Ishikawa (cell line): ENCODE data around the gene KPNA2.
"Not testable (repeated sequence)": the region's sequence is repeated elsewhere in the genome, so short reads cannot be mapped to it uniquely, and the experiment has no call there.

Experiments
- CEBPB ChIP-seq: IDR thresholded peaks from 2 replicates; pipeline ENCODE4 v1.6.1; 2012
- CREB1 ChIP-seq: IDR thresholded peaks from 2 replicates; pipeline ENCODE4 v1.6.1; 2012; ENCODE audit warnings: low read depth
- EGR1 ChIP-seq: IDR thresholded peaks from 2 replicates; pipeline ENCODE4 v1.6.1; 2012
- EP300 ChIP-seq: IDR thresholded peaks from 2 replicates; pipeline ENCODE4 v1.6.1; 2012; ENCODE audit warnings: borderline replicate concordance
- FOXM1 ChIP-seq: IDR thresholded peaks from 2 replicates; pipeline ENCODE4 v1.6.1; 2012; ENCODE audit warnings: low read depth, borderline replicate concordance
- MAX ChIP-seq: IDR thresholded peaks from 2 replicates; pipeline ENCODE4 v1.6.1; 2012
- NFIC ChIP-seq: IDR thresholded peaks from 2 replicates; pipeline ENCODE4 v1.6.1; 2012
- RAD21 ChIP-seq: IDR thresholded peaks from 2 replicates; pipeline ENCODE4 v1.6.1; 2012; ENCODE audit warnings: low read depth
- TAF1 ChIP-seq: IDR thresholded peaks from 2 replicates; pipeline ENCODE4 v1.6.1; 2012; ENCODE audit warnings: low read depth, mild to moderate bottlenecking
- TCF12 ChIP-seq: IDR thresholded peaks from 2 replicates; pipeline ENCODE4 v1.6.1; 2012; ENCODE audit warnings: low read depth
- TEAD4 ChIP-seq: IDR thresholded peaks from 2 replicates; pipeline ENCODE4 v1.6.1; 2012
- USF1 ChIP-seq: IDR thresholded peaks from 2 replicates; pipeline ENCODE4 v1.6.1; 2012
- YY1 ChIP-seq: IDR thresholded peaks from 2 replicates; pipeline ENCODE4 v1.6.1; 2012; ENCODE audit warnings: low read depth
- ZBTB7A ChIP-seq: IDR thresholded peaks from 2 replicates; pipeline ENCODE4 v1.6.1; 2012; ENCODE audit warnings: low read depth
- TF ChIP-seq, protein P1 (sequence below): IDR thresholded peaks from 2 replicates; pipeline ENCODE4 v1.6.1; 2012; ENCODE audit warnings: low read depth, mild to moderate bottlenecking

The KPNA2 gene

GRCh38 chr17:67993153-67993997 is 42.2 kb upstream of the KPNA2 start:
- no peak for TF ChIP-seq FOXM1
- TF ChIP-seq TAF1: 0 out of 2 replicates have a peak, but pooled peaks have one; percentile 41

- TF ChIP-seq MAX (peak; percentile 40), EP300 (no peak)
Observed at GRCh38 chr17:67993998-67994361, 41.6 kb upstream of the KPNA2 start.

DNA sequence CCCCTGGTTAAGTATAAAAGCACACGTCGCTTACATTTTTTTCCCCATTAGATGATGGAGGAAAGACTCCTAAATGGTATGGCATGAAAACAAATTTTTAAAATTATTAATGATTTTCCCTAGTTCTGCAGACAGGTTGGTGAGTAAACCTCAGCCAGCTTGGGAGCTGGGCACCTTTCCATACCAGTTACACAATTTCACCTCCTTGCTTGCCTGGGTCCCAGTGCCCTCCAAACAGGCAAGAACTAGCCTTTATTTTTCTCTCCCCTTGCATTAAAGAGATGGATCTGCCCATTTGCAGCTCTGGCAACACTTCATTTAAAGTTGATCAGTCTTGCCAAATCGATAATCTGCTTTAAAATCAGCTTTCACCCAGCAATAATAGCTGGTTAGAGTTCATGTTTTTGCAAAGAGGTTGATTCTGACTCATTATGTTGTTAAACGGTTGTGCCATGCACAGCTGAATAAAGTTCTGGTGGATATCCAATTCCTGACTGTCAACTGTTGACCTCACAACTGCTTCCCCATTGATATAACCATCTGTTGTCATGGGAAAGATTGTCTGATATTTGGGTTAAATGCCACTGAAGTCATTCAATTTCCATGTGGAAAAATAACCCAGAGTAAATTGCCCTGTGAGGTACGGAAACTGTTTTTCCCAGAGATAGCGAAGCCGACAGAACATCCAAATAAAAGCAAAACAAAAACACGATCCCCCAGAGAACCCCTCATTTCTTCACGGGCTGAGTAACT is 40.5 kb upstream of the KPNA2 start:
- peak; percentile 55 for TF ChIP-seq CEBPB
- TF ChIP-seq EP300: no peak

- no peak for TF ChIP-seq YY1
- TF ChIP-seq CREB1: no peak
- no peak for TF ChIP-seq MAX
- no peak for TF ChIP-seq USF1
- TF ChIP-seq, protein P1, sequence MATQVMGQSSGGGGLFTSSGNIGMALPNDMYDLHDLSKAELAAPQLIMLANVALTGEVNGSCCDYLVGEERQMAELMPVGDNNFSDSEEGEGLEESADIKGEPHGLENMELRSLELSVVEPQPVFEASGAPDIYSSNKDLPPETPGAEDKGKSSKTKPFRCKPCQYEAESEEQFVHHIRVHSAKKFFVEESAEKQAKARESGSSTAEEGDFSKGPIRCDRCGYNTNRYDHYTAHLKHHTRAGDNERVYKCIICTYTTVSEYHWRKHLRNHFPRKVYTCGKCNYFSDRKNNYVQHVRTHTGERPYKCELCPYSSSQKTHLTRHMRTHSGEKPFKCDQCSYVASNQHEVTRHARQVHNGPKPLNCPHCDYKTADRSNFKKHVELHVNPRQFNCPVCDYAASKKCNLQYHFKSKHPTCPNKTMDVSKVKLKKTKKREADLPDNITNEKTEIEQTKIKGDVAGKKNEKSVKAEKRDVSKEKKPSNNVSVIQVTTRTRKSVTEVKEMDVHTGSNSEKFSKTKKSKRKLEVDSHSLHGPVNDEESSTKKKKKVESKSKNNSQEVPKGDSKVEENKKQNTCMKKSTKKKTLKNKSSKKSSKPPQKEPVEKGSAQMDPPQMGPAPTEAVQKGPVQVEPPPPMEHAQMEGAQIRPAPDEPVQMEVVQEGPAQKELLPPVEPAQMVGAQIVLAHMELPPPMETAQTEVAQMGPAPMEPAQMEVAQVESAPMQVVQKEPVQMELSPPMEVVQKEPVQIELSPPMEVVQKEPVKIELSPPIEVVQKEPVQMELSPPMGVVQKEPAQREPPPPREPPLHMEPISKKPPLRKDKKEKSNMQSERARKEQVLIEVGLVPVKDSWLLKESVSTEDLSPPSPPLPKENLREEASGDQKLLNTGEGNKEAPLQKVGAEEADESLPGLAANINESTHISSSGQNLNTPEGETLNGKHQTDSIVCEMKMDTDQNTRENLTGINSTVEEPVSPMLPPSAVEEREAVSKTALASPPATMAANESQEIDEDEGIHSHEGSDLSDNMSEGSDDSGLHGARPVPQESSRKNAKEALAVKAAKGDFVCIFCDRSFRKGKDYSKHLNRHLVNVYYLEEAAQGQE: no peak
- no peak for TF ChIP-seq ZBTB7A
- TF ChIP-seq EGR1: no peak
- no peak for TF ChIP-seq RAD21
- no peak for TF ChIP-seq TCF12
Observed at GRCh38 chr17:67995570-67996263, 39.8 kb upstream of the KPNA2 start.

GRCh38 chr17:67996301-67997171 is 39.0 kb upstream of the KPNA2 start, which contains the start of gene C17orf58:
TSS of gene C17orf58 (minus strand) at chr17:67996469. CDS start at chr17:67996198, 271 bp downstream.
- TF ChIP-seq USF1, EGR1, MAX: not testable (repeated sequence)

- no peak for TF ChIP-seq EP300
- no peak for TF ChIP-seq TCF12
- TF ChIP-seq RAD21: no peak
- no peak for TF ChIP-seq TEAD4
- TF ChIP-seq ZBTB7A: no peak
- no peak for TF ChIP-seq TAF1
- TF ChIP-seq CREB1: no peak
- TF ChIP-seq YY1: no peak
- no peak for TF ChIP-seq NFIC
- no peak for TF ChIP-seq FOXM1
- TF ChIP-seq MAX: no peak
- TF ChIP-seq EGR1: no peak
- TF ChIP-seq, protein P1: no peak
- no peak for TF ChIP-seq USF1
Observed at GRCh38 chr17:67998466-67998865, 37.1 kb upstream of the KPNA2 start.
